Left lung (tissue), 10 donors: ENCODE data around the gene STING1. TPM values are rescaled to one million over a fixed set of nuclear protein-coding genes. Genes with fewer than 3 reads are reported as not detected.

ENCODE experiments used
- ATAC-seq: fragments of 200-7000 bp; cut with Tn5 transposase; one replicate; pipeline ENCODE4 v1.9.1; 2020; ENCODE audit warnings: moderate library complexity
- DNase-seq, 4 donors: peaks; one replicate each; pipeline ENCODE4 v3.0.0-alpha.2; 2013 to 2020
- H3K27ac ChIP-seq, 2 donors: fragments of 200-600 bp; sonication (generic) in 1 of 2; one replicate each; pipeline versions ENCODE4 v1.5.0 to v1.8.0; 2020 to 2021
- H3K27me3 ChIP-seq, 2 donors: fragments of 200-600 bp; sonication (generic) in 1 of 2; one replicate each; pipeline versions ENCODE4 v1.5.0 to v1.8.0; 2020 to 2021
- H3K36me3 ChIP-seq, 2 donors: fragments of 200-600 bp; sonication (generic) in 1 of 2; one replicate each; pipeline versions ENCODE4 v1.5.0 to v1.8.0; 2020 to 2021
- H3K4me1 ChIP-seq, 2 donors: fragments of 200-600 bp; one replicate each; pipeline ENCODE4 v1.8.0; 2021
- H3K4me3 ChIP-seq, 2 donors: fragments of 200-600 bp; sonication (generic) in 1 of 2; one replicate each; pipeline versions ENCODE4 v1.5.0 to v1.8.0; 2020 to 2021; ENCODE audit warnings: mild to moderate bottlenecking in 1 of 2
- H3K9me3 ChIP-seq, 2 donors: fragments of 200-600 bp; sonication (generic) in 1 of 2; one replicate each; pipeline versions ENCODE4 v1.5.0 to v1.8.0; 2020 to 2021
- CTCF ChIP-seq, 2 donors: fragments of 200-600 bp; sonication (generic) in 1 of 2; IDR thresholded peaks; one replicate each; pipeline versions ENCODE4 v1.5.0 to v1.8.0; 2021; ENCODE audit warnings: antibody characterized with exemption in 2 of 2
- intact Hi-C, 2 donors: fragments of 100-400 bp; cut with DNase I; formaldehyde crosslinking; loops; one replicate each; pipeline versions ENCODE4 v1.11.2 to v1.14.2; 2022
- polyA plus RNA-seq, 6 donors: library from polyadenylated mRNA; unstranded; fragments of 120-200 nt; gene quantifications; one replicate each; pipeline ENCODE4 v1.2.1, GENCODE V29; 2013; ENCODE audit not compliant: insufficient read length in 6 of 6
- total RNA-seq, 2 donors: library from RNA; stranded (reverse); fragmentation: NEBNext Ultra II Directional; extraction: Animal tissue kit (Norgen Biotek cat#: 25700); gene quantifications; one replicate each; pipeline ENCODE4 v1.2.1, GENCODE V29; 2021
- donor health status: DM: no; HTN: yes; CAD: no.
- donor health status: DM: no; HTN: no; CAD: no.

The STING1 gene
- total and polyA plus RNA-seq, 8 donors, result 64.3 to 105 (median 70.4) TPM

GRCh38 chr5:139501381-139501780 lies 18.8 kb upstream of the STING1 start:
- ATAC-seq (no peak), DNase-seq (no peak)
- TF ChIP-seq CTCF (IDR thresholded peaks at IDR 0.05), result no peak
- Histone ChIP-seq H3K36me3 (no peaks in the 10 kb centered on the region), H3K9me3 (no peaks in the 10 kb centered on the region), H3K27ac (no peak overlapping the region), H3K4me3 (no peak overlapping the region), H3K4me1 (peaks cover 0 to 4% of the 10 kb centered on the region in 2 donors), H3K27me3 (no peaks in the 10 kb centered on the region)
- intact Hi-C loops, result no loop called here

- Histone ChIP-seq H3K9me3 (no peaks in the 10 kb centered on the region), H3K4me1 (peaks cover 7 to 35% of the 10 kb centered on the region in 2 donors), H3K36me3 (no peaks in the 10 kb centered on the region), H3K27me3 (no peaks in the 10 kb centered on the region), H3K4me3 (no peak overlapping the region), H3K27ac (peak overlapping the region in 1 of 2 donors; percentile 51)
- no peak for TF ChIP-seq CTCF (IDR thresholded peaks at IDR 0.05)
- intact Hi-C loops, result no loop called here
- DNase-seq, result no peak
- peak; percentile 39 for ATAC-seq
Measured at GRCh38 chr5:139495638-139496435, 13.3 kb upstream of the STING1 start.

- Histone ChIP-seq H3K4me1 (peaks cover 7 to 35% of the 10 kb centered on the region in 2 donors), H3K27ac (peak overlapping the region in 1 of 2 donors; percentile 51), H3K4me3 (no peak overlapping the region), H3K27me3 (no peaks in the 10 kb centered on the region), H3K36me3 (no peaks in the 10 kb centered on the region), H3K9me3 (no peaks in the 10 kb centered on the region)
- intact Hi-C loops, result no loop called here
- DNase-seq (peak in 1 of 4 donors; percentile 64), ATAC-seq (no peak)
- no peak for TF ChIP-seq CTCF (IDR thresholded peaks at IDR 0.05)
Measured at GRCh38 chr5:139494832-139495231, 12.3 kb upstream of the STING1 start.

GRCh38 chr5:139494256-139494655 lies 11.7 kb upstream of the STING1 start:
- no peak overlapping the region for H3K4me3 ChIP-seq
- no peaks in the 10 kb centered on the region for H3K9me3 ChIP-seq
- no peak overlapping the region for H3K27ac ChIP-seq
- no peaks in the 10 kb centered on the region for H3K27me3 ChIP-seq
- no peak for ATAC-seq
- intact Hi-C loops, result no loop called here
- peaks cover 7 to 35% of the 10 kb centered on the region in 2 donors for H3K4me1 ChIP-seq
- no peak for DNase-seq
- no peak for TF ChIP-seq CTCF (IDR thresholded peaks at IDR 0.05)
- no peaks in the 10 kb centered on the region for H3K36me3 ChIP-seq

- Histone ChIP-seq H3K4me3 (no peak overlapping the region), H3K9me3 (no peaks in the 10 kb centered on the region), H3K4me1 (peaks cover 7 to 43% of the 10 kb centered on the region in 2 donors), H3K27me3 (no peaks in the 10 kb centered on the region), H3K36me3 (no peaks in the 10 kb centered on the region), H3K27ac (peak overlapping the region in 1 of 2 donors; percentile 20)
- TF ChIP-seq CTCF (IDR thresholded peaks at IDR 0.05), result no peak
- peak; percentile 54 for ATAC-seq
- intact Hi-C loops, result no loop called here
- no peak for DNase-seq
Measured at GRCh38 chr5:139492700-139493192, 10.2 kb upstream of the STING1 start.
